ES-I3 (cell line): ENCODE results near the gene CNKSR2.

Experiments
- H3K36me3 ChIP-seq: 2 replicates; pipeline ENCODE4 v1.6.1; 2013; ENCODE audit warnings: mild to moderate bottlenecking, low read length, control low read depth, moderate library complexity; ENCODE audit not compliant: insufficient read depth
- H3K4me1 ChIP-seq: 2 replicates; pipeline ENCODE4 v1.6.1; 2013; ENCODE audit warnings: mild to moderate bottlenecking, control low read depth, low read length; ENCODE audit not compliant: insufficient read depth
- H3K9ac ChIP-seq: 2 replicates; pipeline ENCODE4 v1.6.1; 2013; ENCODE audit warnings: low read depth, mild to moderate bottlenecking, low read length, moderate library complexity
- H3K9me3 ChIP-seq: 2 replicates; pipeline ENCODE4 v1.6.1; 2013; ENCODE audit warnings: mild to moderate bottlenecking, low read length, moderate library complexity; ENCODE audit not compliant: control insufficient read depth, insufficient read depth

The CNKSR2 gene

DNA sequence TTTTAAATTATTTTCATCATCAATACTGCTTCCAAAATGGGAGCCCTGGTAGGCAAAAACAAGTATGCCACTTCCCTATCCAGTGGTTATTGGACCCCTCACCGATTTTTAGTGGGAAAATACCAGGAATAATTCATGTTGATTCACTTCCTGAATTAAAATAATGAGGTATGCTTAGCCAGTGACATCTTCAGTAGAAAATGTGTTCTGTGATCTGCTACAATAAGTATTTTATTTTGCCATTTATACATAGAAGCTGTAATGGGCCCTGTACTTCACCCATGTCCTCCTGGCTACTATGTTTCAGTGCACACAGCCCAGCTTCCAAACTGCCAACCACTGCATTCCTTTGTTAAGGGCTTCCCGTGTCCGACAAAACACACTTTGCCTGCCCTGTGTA, 324.9 kb downstream of the CNKSR2 start:
- peaks cover 4% of the 10 kb centered on the region; the same call in 1 of the 2 replicates for H3K4me1 ChIP-seq
- no peaks in the 10 kb centered on the region for H3K36me3 ChIP-seq
- no peaks in the 10 kb centered on the region for H3K9me3 ChIP-seq
- H3K9ac ChIP-seq: no peak overlapping the region

DNA sequence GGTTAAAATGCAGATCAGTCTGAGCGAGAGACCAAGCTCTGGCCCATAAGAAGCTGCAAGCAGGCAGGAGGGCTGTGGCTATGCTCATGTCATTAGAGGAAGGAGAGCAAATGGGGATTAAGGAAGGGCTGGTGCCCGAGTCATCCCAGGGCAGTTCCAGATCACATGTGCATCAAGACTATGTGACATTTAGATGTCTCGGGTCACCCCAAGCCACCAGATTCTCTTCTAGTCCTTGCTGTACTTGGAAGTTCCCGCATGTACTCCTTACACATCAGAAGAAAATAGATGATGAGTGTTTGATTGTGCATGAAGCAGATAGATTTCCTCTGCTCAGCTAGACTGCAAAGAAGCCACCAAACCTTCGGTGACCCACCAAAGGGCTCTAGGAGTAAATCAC, 326.1 kb downstream of the CNKSR2 start:
- Histone ChIP-seq H3K4me1 (peaks cover 4% of the 10 kb centered on the region; the same call in 1 of the 2 replicates), H3K9me3 (no peaks in the 10 kb centered on the region), H3K36me3 (no peaks in the 10 kb centered on the region), H3K9ac (no peak overlapping the region)

DNA sequence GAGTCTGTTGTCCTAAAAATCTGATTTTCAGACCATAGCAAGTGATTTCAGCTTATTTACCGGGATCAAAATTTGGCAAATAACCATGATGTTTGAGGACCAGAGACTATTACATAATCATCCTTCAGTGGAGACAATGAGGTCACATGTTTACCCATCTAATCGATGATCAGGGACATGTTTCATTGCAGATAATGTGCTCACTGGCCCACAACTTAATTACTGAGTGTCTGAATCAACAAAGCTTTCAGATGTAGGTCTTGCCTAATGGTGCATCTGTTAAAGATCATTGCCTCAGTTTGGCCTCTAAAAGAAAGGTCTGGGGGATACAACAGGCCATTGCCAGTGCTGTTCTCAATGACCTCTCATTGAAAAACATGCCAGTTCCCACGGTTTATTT, 326.7 kb downstream of the CNKSR2 start:
- Histone ChIP-seq H3K9ac (no peak overlapping the region), H3K36me3 (no peaks in the 10 kb centered on the region), H3K9me3 (no peaks in the 10 kb centered on the region)

GRCh38 chrX:21702725-21703124, 328.5 kb downstream of the CNKSR2 start:
- H3K9ac ChIP-seq: no peak overlapping the region
- no peaks in the 10 kb centered on the region; the same call in 1 of the 2 replicates for H3K9me3 ChIP-seq
- H3K36me3 ChIP-seq: no peaks in the 10 kb centered on the region
- H3K4me1 ChIP-seq: peaks cover 4% of the 10 kb centered on the region; the same call in 1 of the 2 replicates

More for the DNA sequence above, 326.7 kb downstream of the CNKSR2 start:
- H3K4me1 ChIP-seq: peaks cover 4% of the 10 kb centered on the region; the same call in 1 of the 2 replicates
